ENCODE measurements around the gene FOSL2.

DNA sequence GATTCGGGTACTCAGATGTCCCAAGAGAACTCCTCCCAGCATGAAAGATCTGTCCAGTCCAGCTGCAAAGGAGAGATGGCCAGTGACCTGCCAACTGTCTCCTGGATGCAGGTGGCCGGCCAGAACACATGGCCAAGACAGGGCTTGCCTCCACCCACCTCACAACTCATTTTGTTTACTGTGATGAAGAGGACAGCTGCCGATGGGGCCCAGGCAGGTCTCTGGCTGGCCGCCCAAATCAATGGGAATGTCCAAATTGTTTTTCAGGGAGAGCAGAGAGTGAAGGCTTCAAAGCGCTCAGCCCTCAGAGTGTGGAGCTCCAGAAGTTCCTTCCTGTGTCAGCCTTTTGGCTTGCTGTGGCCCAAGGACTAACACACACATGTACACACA is 41.9 kb downstream of the FOSL2 start:
- TF ChIP-seq POLR2A (IDR thresholded peaks at IDR 0.05; ENCODE audit: low read length) = no peak
- TF ChIP-seq GATA1 (IDR thresholded peaks at IDR 0.05; ENCODE audit: low read depth, low read length) = no peak

Measured in erythroblast (primary cell).